ENCODE data around the gene NFILZ.

The NFILZ gene

GRCh38 chr19:8642561-8642960, 12.1 kb downstream of the NFILZ start:
- no peak for DNase-seq (ENCODE audit: insufficient read length, low spot score)
- FAIRE-seq: no peak
- no peak for TF ChIP-seq POLR2A (IDR thresholded peaks at IDR 0.05; ENCODE audit: low read depth, low read length)

- TF ChIP-seq POLR2A (IDR thresholded peaks at IDR 0.05; ENCODE audit: low read depth, low read length): no peak
- no peak for FAIRE-seq
- DNase-seq (ENCODE audit: insufficient read length, low spot score): no peak
These were observed 13.6 kb downstream of the NFILZ start for GRCh38 chr19:8643860-8644653.

GRCh38 chr19:8648240-8648639, 17.8 kb downstream of the NFILZ start:
- FAIRE-seq (no peak), DNase-seq (ENCODE audit: insufficient read length, low spot score) (no peak)
- no peak for TF ChIP-seq POLR2A (IDR thresholded peaks at IDR 0.05; ENCODE audit: low read depth, low read length)

- no peak for TF ChIP-seq POLR2A (IDR thresholded peaks at IDR 0.05; ENCODE audit: low read depth, low read length)
- peak; percentile 60 for DNase-seq (ENCODE audit: insufficient read length, low spot score)
- no peak for FAIRE-seq
These were observed 24.3 kb downstream of the NFILZ start for GRCh38 chr19:8654591-8655339.

- TF ChIP-seq POLR2A (IDR thresholded peaks at IDR 0.05; ENCODE audit: low read depth, low read length): no peak
- DNase-seq (ENCODE audit: insufficient read length, low spot score) (no peak), FAIRE-seq (no peak)
These were observed 24.9 kb downstream of the NFILZ start for GRCh38 chr19:8655340-8655709.

GRCh38 chr19:8657869-8658268, 27.4 kb downstream of the NFILZ start:
- FAIRE-seq: no peak
- no peak for TF ChIP-seq POLR2A (IDR thresholded peaks at IDR 0.05; ENCODE audit: low read depth, low read length)
- no peak for DNase-seq (ENCODE audit: insufficient read length, low spot score)

GRCh38 chr19:8659905-8660304, 29.5 kb downstream of the NFILZ start:
- TF ChIP-seq POLR2A (IDR thresholded peaks at IDR 0.05; ENCODE audit: low read depth, low read length): no peak
- FAIRE-seq: no peak

GRCh38 chr19:8662263-8662662, 31.8 kb downstream of the NFILZ start:
- no peak for TF ChIP-seq POLR2A (IDR thresholded peaks at IDR 0.05; ENCODE audit: low read depth, low read length)
- DNase-seq (ENCODE audit: insufficient read length, low spot score): no peak
- FAIRE-seq: no peak

More at GRCh38 chr19:8659905-8660304, 29.5 kb downstream of the NFILZ start:
- no peak for DNase-seq (ENCODE audit: insufficient read length, low spot score)

- DNase-seq (ENCODE audit: insufficient read length, low spot score): no peak
- no peak for TF ChIP-seq POLR2A (IDR thresholded peaks at IDR 0.05; ENCODE audit: low read depth, low read length)
- FAIRE-seq: no peak
These were observed 33.7 kb downstream of the NFILZ start for GRCh38 chr19:8663920-8664670.

- DNase-seq (ENCODE audit: insufficient read length, low spot score): no peak
- no peak for FAIRE-seq
- no peak for TF ChIP-seq POLR2A (IDR thresholded peaks at IDR 0.05; ENCODE audit: low read depth, low read length)
These were observed 34.2 kb downstream of the NFILZ start for GRCh38 chr19:8664671-8665057.

- DNase-seq (ENCODE audit: insufficient read length, low spot score): no peak
- no peak for TF ChIP-seq POLR2A (IDR thresholded peaks at IDR 0.05; ENCODE audit: low read depth, low read length)
These were observed 35.2 kb downstream of the NFILZ start for GRCh38 chr19:8665468-8666213.

GRCh38 chr19:8666814-8667405, 36.5 kb downstream of the NFILZ start:
- FAIRE-seq: no peak
- no peak for TF ChIP-seq POLR2A (IDR thresholded peaks at IDR 0.05; ENCODE audit: low read depth, low read length)
- DNase-seq (ENCODE audit: insufficient read length, low spot score): no peak

More at GRCh38 chr19:8665468-8666213, 35.2 kb downstream of the NFILZ start:
- no peak for FAIRE-seq

- FAIRE-seq (no peak), DNase-seq (ENCODE audit: insufficient read length, low spot score) (no peak)
- TF ChIP-seq POLR2A (IDR thresholded peaks at IDR 0.05; ENCODE audit: low read depth, low read length): no peak
These were observed 43.0 kb downstream of the NFILZ start for GRCh38 chr19:8673276-8673891.

Data from H54 (cell line).